Right atrium auricular region (tissue), 2 donors: ENCODE data around the gene SSTR5. TPM values are rescaled to one million over a fixed set of nuclear protein-coding genes. Genes with fewer than 3 reads are reported as not detected.

ENCODE experiments used
- DNase-seq: peaks from one replicate; pipeline ENCODE4 v3.0.0-alpha.2; 2019; ENCODE audit warnings: low spot score
- H3K27ac ChIP-seq, 2 donors: fragments of 200-600 bp; sonication (generic); 1 replicate in 1 of 2; 2 replicates in 1 of 2; pipeline ENCODE4 v1.5.1; 2016 to 2019
- H3K27me3 ChIP-seq, 2 donors: fragments of 200-600 bp; sonication (generic); one replicate each; pipeline versions ENCODE4 v1.5.1 to v1.6.0; 2017 to 2019
- H3K36me3 ChIP-seq: fragments of 200-600 bp; sonication (generic); one replicate; pipeline ENCODE4 v1.5.1; 2016
- H3K4me1 ChIP-seq, 2 donors: fragments of 200-600 bp; sonication (generic); one replicate each; pipeline versions ENCODE4 v1.5.1 to v1.6.0; 2017 to 2019
- H3K4me3 ChIP-seq, 2 donors: fragments of 200-600 bp; sonication (generic); 1 replicate in 1 of 2; 2 replicates in 1 of 2; pipeline ENCODE4 v1.5.1; 2017 to 2019; ENCODE audit warnings: mild to moderate bottlenecking in 1 of 2, moderate library complexity in 1 of 2
- H3K9me3 ChIP-seq, 2 donors: fragments of 200-600 bp; sonication (generic); one replicate each; pipeline ENCODE4 v1.5.1; 2019
- CTCF ChIP-seq, 2 donors: fragments of 200-600 bp; sonication (generic); IDR thresholded peaks; one replicate each; pipeline ENCODE4 v1.5.1; 2019; ENCODE audit warnings: antibody characterized with exemption in 2 of 2
- total RNA-seq, 2 donors: library from RNA; depleted of rRNA; stranded (reverse); fragments of >200 nt; gene quantifications; one replicate each; pipeline ENCODE4 v1.1.0, GENCODE V29; 2016

The SSTR5 gene
- total RNA-seq, 2 donors from 2014 or later, result 2.7 to 14.1 TPM

- Histone ChIP-seq H3K9me3 (no peaks in the 10 kb centered on the region), H3K27me3 (no peaks in the 10 kb centered on the region), H3K36me3 (no peaks in the 10 kb centered on the region), H3K27ac (no peak overlapping the region), H3K4me3 (no peak overlapping the region), H3K4me1 (peaks cover 0 to 10% of the 10 kb centered on the region in 2 donors)
- no peak for DNase-seq
- TF ChIP-seq CTCF (IDR thresholded peaks at IDR 0.05), result no peak
Measured at GRCh38 chr16:1033128-1033679, 39.3 kb upstream of the SSTR5 start.

GRCh38 chr16:1034230-1035065, 38.1 kb upstream of the SSTR5 start:
- no peaks in the 10 kb centered on the region for H3K4me1 ChIP-seq
- no peak overlapping the region for H3K4me3 ChIP-seq
- H3K27me3 ChIP-seq, result no peaks in the 10 kb centered on the region
- no peak for TF ChIP-seq CTCF (IDR thresholded peaks at IDR 0.05)
- no peaks in the 10 kb centered on the region for H3K9me3 ChIP-seq
- no peak overlapping the region for H3K27ac ChIP-seq
- H3K36me3 ChIP-seq, result no peaks in the 10 kb centered on the region
- DNase-seq, result no peak

- H3K27me3 ChIP-seq, result no peaks in the 10 kb centered on the region
- no peak for DNase-seq
Measured at GRCh38 chr16:1035066-1035415, 37.5 kb upstream of the SSTR5 start.

GRCh38 chr16:1036166-1036565, 36.4 kb upstream of the SSTR5 start:
- Histone ChIP-seq H3K36me3 (no peaks in the 10 kb centered on the region), H3K27ac (no peak overlapping the region), H3K27me3 (no peaks in the 10 kb centered on the region), H3K4me1 (no peaks in the 10 kb centered on the region), H3K9me3 (no peaks in the 10 kb centered on the region), H3K4me3 (no peak overlapping the region)
- DNase-seq, result no peak
- no peak for TF ChIP-seq CTCF (IDR thresholded peaks at IDR 0.05)

More at GRCh38 chr16:1035066-1035415, 37.5 kb upstream of the SSTR5 start:
- Histone ChIP-seq H3K4me1 (no peaks in the 10 kb centered on the region), H3K9me3 (no peaks in the 10 kb centered on the region), H3K27ac (no peak overlapping the region), H3K4me3 (no peak overlapping the region), H3K36me3 (no peaks in the 10 kb centered on the region)
- no peak for TF ChIP-seq CTCF (IDR thresholded peaks at IDR 0.05)

GRCh38 chr16:1036726-1037393, 35.7 kb upstream of the SSTR5 start:
- H3K36me3 ChIP-seq, result no peaks in the 10 kb centered on the region
- H3K9me3 ChIP-seq, result no peaks in the 10 kb centered on the region
- H3K27ac ChIP-seq, result no peak overlapping the region
- no peaks in the 10 kb centered on the region for H3K4me1 ChIP-seq
- no peaks in the 10 kb centered on the region for H3K27me3 ChIP-seq
- H3K4me3 ChIP-seq, result no peak overlapping the region
- DNase-seq, result no peak
- no peak for TF ChIP-seq CTCF (IDR thresholded peaks at IDR 0.05)
